H1 (cell line): ENCODE results near the gene ADGRV1. TPM values are rescaled to one million over a fixed set of nuclear protein-coding genes. Genes with fewer than 3 reads are reported as not detected.

Experiments used
- CTCF ChIA-PET: fragments of 300-600 bp; sonication (Branson Sonifier 250); formaldehyde crosslinking; loops from one replicate; lab custom pipeline; 2021; ENCODE audit not compliant: partially characterized antibody; lab: Charles Lee
- POLR2A ChIA-PET: fragments of 300-600 bp; sonication (Branson Sonifier 250); formaldehyde crosslinking; loops from one replicate; lab custom pipeline; 2021; ENCODE audit warnings: inconsistent platforms; ENCODE audit not compliant: partially characterized antibody; lab: Charles Lee
- DNase-seq, 2 experiments: peaks; one replicate each; pipeline versions ENCODE4 v3.0.0 to v3.0.0-alpha.2; 2010 to 2022; ENCODE audit warnings: low spot score in 2 of 2, low read depth in 1 of 2, mixed read lengths in 1 of 2
- FAIRE-seq: peaks from 2 replicates; lab custom pipeline; 2011; peaks lifted over from hg19 to GRCh38; lab: Jason Lieb, UNC
- H2AFZ ChIP-seq: 2 replicates; pipeline ENCODE4 v1.8.1; 2012; ENCODE audit warnings: low read length, inconsistent platforms
- H2AK5ac ChIP-seq: 2 replicates; pipeline ENCODE4 v1.6.1; 2013; ENCODE audit warnings: low read depth, low read length
- H2BK120ac ChIP-seq: replicated peaks from 2 replicates; pipeline ENCODE3; 2013; ENCODE audit warnings: low read depth, low read length, inconsistent platforms
- H2BK12ac ChIP-seq: 2 replicates; pipeline ENCODE4 v1.6.1; 2013; ENCODE audit warnings: low read depth, low read length
- H2BK15ac ChIP-seq: 2 replicates; pipeline ENCODE4 v1.6.1; 2013; ENCODE audit warnings: low read length
- H2BK20ac ChIP-seq: 2 replicates; pipeline ENCODE4 v1.6.1; 2013; ENCODE audit warnings: low read length
- H2BK5ac ChIP-seq: 2 replicates; pipeline ENCODE4 v1.6.1; 2013; ENCODE audit warnings: low read depth, low read length
- H3K14ac ChIP-seq: 2 replicates; pipeline ENCODE4 v1.6.1; 2013; ENCODE audit warnings: inconsistent platforms; ENCODE audit not compliant: insufficient read length
- H3K18ac ChIP-seq: 2 replicates; pipeline ENCODE4 v1.6.1; 2013; ENCODE audit warnings: low read length; ENCODE audit errors: extremely low read depth
- H3K23ac ChIP-seq: 2 replicates; pipeline ENCODE4 v1.6.1; 2013; ENCODE audit warnings: inconsistent platforms; ENCODE audit not compliant: insufficient read length
- H3K23me2 ChIP-seq: 2 replicates; pipeline ENCODE4 v1.6.1; 2013; ENCODE audit warnings: low read depth, low read length
- H3K27ac ChIP-seq: 2 replicates; pipeline ENCODE4 v1.6.1; 2011; ENCODE audit warnings: low read depth, low read length, inconsistent platforms
- H3K27me3 ChIP-seq, 4 experiments: replicated peaks in 1 of 4; 1 replicate in 1 of 4; 2 replicates in 3 of 4; pipeline versions ENCODE4 v1.6.1 to v1.8.1; 2011 to 2013; ENCODE audit warnings: low read length in 3 of 4, mild to moderate bottlenecking in 3 of 4, inconsistent platforms in 2 of 4, mixed read lengths in 2 of 4, moderate library complexity in 1 of 4; ENCODE audit not compliant: control insufficient read depth in 3 of 4, insufficient read depth in 3 of 4; ENCODE audit errors: extremely low read depth in 1 of 4
- H3K36me3 ChIP-seq, 4 experiments: 2 replicates each; pipeline versions ENCODE4 v1.6.1 to v1.8.1; 2011 to 2013; ENCODE audit warnings: mild to moderate bottlenecking in 4 of 4, low read length in 3 of 4, moderate library complexity in 2 of 4, control low read depth in 1 of 4, inconsistent platforms in 1 of 4; ENCODE audit not compliant: insufficient read depth in 4 of 4, control insufficient read depth in 2 of 4
- H3K4ac ChIP-seq: replicated peaks from 2 replicates; pipeline ENCODE3; 2013; ENCODE audit warnings: low read length, low read depth, mixed read lengths, inconsistent platforms; ENCODE audit not compliant: insufficient read length
- H3K4me1 ChIP-seq, 4 experiments: replicated peaks in 1 of 4; 1 replicate in 1 of 4; 2 replicates in 3 of 4; pipeline versions ENCODE4 v1.6.1 to v1.8.1; 2011 to 2013; ENCODE audit warnings: low read length in 3 of 4, inconsistent platforms in 2 of 4, mixed read lengths in 1 of 4; ENCODE audit not compliant: insufficient read depth in 4 of 4, control insufficient read depth in 3 of 4
- H3K4me2 ChIP-seq, 2 experiments: 2 replicates each; pipeline versions ENCODE4 v1.6.1 to v1.8.1; 2011 to 2013; ENCODE audit warnings: low read depth in 2 of 2, low read length in 2 of 2, control low read depth in 1 of 2, inconsistent platforms in 1 of 2, mild to moderate bottlenecking in 1 of 2; ENCODE audit not compliant: insufficient read depth in 1 of 2
- H3K4me3 ChIP-seq, 4 experiments: fragments of 200-600, 300-600 bp in 1 of 4; sonication (generic), shearing (Covaris generic), sonication (Bioruptor Twin) in 1 of 4; 2 replicates each; pipeline versions ENCODE4 v1.5.1 to v1.8.1; 2011 to 2016; ENCODE audit warnings: low read length in 4 of 4, low read depth in 3 of 4, control low read depth in 2 of 4, inconsistent platforms in 2 of 4, mild to moderate bottlenecking in 2 of 4, mixed read lengths in 1 of 4, moderate library complexity in 1 of 4; ENCODE audit not compliant: insufficient read depth in 2 of 4; ENCODE audit errors: extremely low read depth in 1 of 4
- H3K56ac ChIP-seq: replicated peaks from 2 replicates; pipeline ENCODE3; 2013; ENCODE audit warnings: low read depth, mild to moderate bottlenecking, mixed read lengths, low read length, inconsistent platforms; ENCODE audit not compliant: insufficient read length
- H3K79me1 ChIP-seq: 2 replicates; pipeline ENCODE4 v1.6.1; 2013; ENCODE audit warnings: low read depth, low read length, control low read depth
- H3K79me2 ChIP-seq, 2 experiments: 2 replicates each; pipeline versions ENCODE4 v1.6.1 to v1.8.1; 2012 to 2013; ENCODE audit warnings: low read length in 2 of 2, mild to moderate bottlenecking in 2 of 2, inconsistent platforms in 1 of 2; ENCODE audit not compliant: insufficient read depth in 2 of 2, control insufficient read depth in 1 of 2
- H3K9ac ChIP-seq, 4 experiments: replicated peaks in 1 of 4; 1 replicate in 1 of 4; 2 replicates in 3 of 4; pipeline versions ENCODE4 v1.6.1 to v1.8.1; 2011 to 2013; ENCODE audit warnings: low read depth in 3 of 4, low read length in 3 of 4, control low read depth in 2 of 4, mild to moderate bottlenecking in 2 of 4, moderate library complexity in 2 of 4, inconsistent platforms in 1 of 4; ENCODE audit errors: extremely low read depth in 1 of 4
- H3K9me3 ChIP-seq, 2 experiments: 2 replicates each; pipeline versions ENCODE4 v1.6.1 to v1.8.1; 2012 to 2013; ENCODE audit warnings: mild to moderate bottlenecking in 2 of 2, moderate library complexity in 2 of 2, control low read depth in 1 of 2, inconsistent platforms in 1 of 2, low read depth in 1 of 2, low read length in 1 of 2, mixed read lengths in 1 of 2; ENCODE audit not compliant: insufficient read depth in 2 of 2
- H4K20me1 ChIP-seq, 2 experiments: replicated peaks in 1 of 2; 2 replicates each; pipeline versions ENCODE3 to v1.8.1; 2011 to 2013; ENCODE audit warnings: inconsistent platforms in 2 of 2, low read length in 2 of 2, mild to moderate bottlenecking in 1 of 2; ENCODE audit not compliant: insufficient read depth in 2 of 2, control insufficient read depth in 1 of 2
- H4K5ac ChIP-seq: 2 replicates; pipeline ENCODE4 v1.6.1; 2013; ENCODE audit warnings: low read length, low read depth, mixed read lengths, inconsistent platforms; ENCODE audit not compliant: insufficient read length
- H4K8ac ChIP-seq: 2 replicates; pipeline ENCODE4 v1.8.0; 2013; ENCODE audit warnings: mild to moderate bottlenecking, moderate library complexity, low read length, inconsistent platforms; ENCODE audit not compliant: insufficient read depth; ENCODE audit errors: extremely low read depth
- H4K91ac ChIP-seq: replicated peaks from 2 replicates; pipeline ENCODE3; 2013; ENCODE audit warnings: low read length, mixed read lengths, inconsistent platforms; ENCODE audit not compliant: insufficient read length
- BCL11A ChIP-seq, 2 experiments: IDR thresholded peaks; one replicate each; pipeline ENCODE4 v1.6.1; 2011; ENCODE audit warnings: low read depth in 2 of 2, low read length in 2 of 2, mild to moderate bottlenecking in 2 of 2
- CHD2 ChIP-seq: IDR thresholded peaks from 2 replicates; pipeline ENCODE4 v1.6.1; 2012; ENCODE audit warnings: low read length, improper control_type of control experiment
- E2F6 ChIP-seq: IDR thresholded peaks from 2 replicates; pipeline ENCODE4 v1.6.1; 2012; ENCODE audit warnings: inconsistent platforms
- KDM4A ChIP-seq: IDR thresholded peaks from one replicate; pipeline ENCODE4 v1.7.1; 2012; ENCODE audit warnings: low read depth, mild to moderate bottlenecking, moderate library complexity, low read length, inconsistent platforms; ENCODE audit not compliant: severe bottlenecking
- MAX ChIP-seq: IDR thresholded peaks from 2 replicates; pipeline ENCODE4 v1.6.1; 2012; ENCODE audit warnings: inconsistent platforms
- NANOG ChIP-seq: IDR thresholded peaks from 2 replicates; pipeline ENCODE4 v1.6.1; 2011; ENCODE audit warnings: low read length, low read depth, mild to moderate bottlenecking, inconsistent platforms; ENCODE audit not compliant: insufficient read depth, poor library complexity, severe bottlenecking
- POLR2A ChIP-seq, 2 experiments: IDR thresholded peaks; 1 replicate in 1 of 2; 2 replicates in 1 of 2; pipeline ENCODE4 v1.6.1; 2011; ENCODE audit warnings: low read depth in 2 of 2, low read length in 2 of 2, mild to moderate bottlenecking in 2 of 2; ENCODE audit errors: control extremely low read depth in 1 of 2
- RAD21 ChIP-seq, 2 experiments: IDR thresholded peaks in 1 of 2; conservative IDR thresholded peaks in 1 of 2; 2 replicates each; pipeline ENCODE4 v1.6.1; 2011; ENCODE audit warnings: low read depth in 2 of 2, low read length in 2 of 2, improper control_type of control experiment in 1 of 2, inconsistent platforms in 1 of 2, mild to moderate bottlenecking in 1 of 2, moderate library complexity in 1 of 2
- RNF2 ChIP-seq: fragments of 200-900, 300-1000 bp; sonication (generic); IDR thresholded peaks from 2 replicates; pipeline ENCODE4 v1.7.1; 2016; ENCODE audit warnings: borderline replicate concordance, low read depth, mild to moderate bottlenecking, antibody characterized with exemption, low read length; ENCODE audit not compliant: poor library complexity, severe bottlenecking; ENCODE audit errors: missing control alignments
- SIX5 ChIP-seq: IDR thresholded peaks from 2 replicates; pipeline ENCODE4 v1.6.1; 2011; ENCODE audit warnings: mild to moderate bottlenecking, low read depth, low read length
- SRF ChIP-seq: IDR thresholded peaks from 2 replicates; pipeline ENCODE4 v1.6.1; 2011; ENCODE audit warnings: mild to moderate bottlenecking, low read depth, low read length, moderate library complexity
- TAF7 ChIP-seq: optimal IDR thresholded peaks from 2 replicates; pipeline ENCODE3; 2011; ENCODE audit warnings: low read depth, mild to moderate bottlenecking, inconsistent platforms, low read length, moderate library complexity, borderline replicate concordance
- WGBS, 2 experiments: shearing (Covaris generic) in 1 of 2; methylation state at CpG; one replicate each; pipeline versions ENCODE4 v1.1.6 to v1.1.7; 2013 to 2015; ENCODE audit warnings: low lambda C conversion rate in 2 of 2, mixed read lengths in 2 of 2, inconsistent platforms in 1 of 2, low coverage in 1 of 2, missing lambda C conversion rate in 1 of 2; ENCODE audit not compliant: insufficient replicate concordance in 2 of 2, insufficient coverage in 1 of 2, insufficient read length in 1 of 2; ENCODE audit errors: extremely low coverage in 1 of 2, missing lambda C conversion rate in 1 of 2; 5-methylcytosine and 5-hydroxymethylcytosine counted together
- polyA plus RNA-seq, 7 experiments: library from polyadenylated mRNA; depleted of rRNA in 3 of 7; stranded (reverse) in 5 of 7; unstranded in 2 of 7; fragments of >200 nt in 5 of 7; fragments of 200-250 nt in 2 of 7; gene quantifications; 1 replicate in 5 of 7; 2 replicates in 1 of 7; 4 replicates in 1 of 7; pipeline versions ENCODE4 v1.2.1 to v1.2.3, GENCODE V29; 2011 to 2013; ENCODE audit warnings: missing spikeins in 2 of 7, mixed read lengths in 2 of 7
- total RNA-seq: library from RNA; stranded (reverse); fragmentation: NEBNext Ultra II Directional; extraction: Animal tissue kit (Norgen Biotek cat#: 25700); gene quantifications from 2 replicates; pipeline ENCODE4 v1.2.1, GENCODE V29; 2021

Gene ADGRV1
- total and polyA plus RNA-seq, 2 of the 8 experiments (the other 6 are each of a cell fraction or from before 2014, with no cell fraction given) = 53.1 to 62.2 TPM

GRCh38 chr5:90637731-90638130 lies 79.1 kb downstream of the ADGRV1 start:
- H3K9ac ChIP-seq = no peak overlapping the region
- no peak overlapping the region for H4K8ac ChIP-seq
- peaks cover 0 to 36% (median 0%) of the 10 kb centered on the region in 4 experiments; a peak in 2 of 8 replicates for H3K36me3 ChIP-seq
- ChIA-PET POLR2A (no interaction called here), CTCF (interaction anchor here (1.5 kb wide), 1 partner anchor 72 kb away, joined by 3 read pairs; no protein-coding TSS in a partner anchor)
- H4K91ac ChIP-seq = no peak overlapping the region
- H3K4ac ChIP-seq = no peak overlapping the region
- H3K27ac ChIP-seq = no peak overlapping the region
- H3K27me3 ChIP-seq = no peaks in the 10 kb centered on the region
- H3K14ac ChIP-seq = no peak overlapping the region
- H3K23me2 ChIP-seq = no peaks in the 10 kb centered on the region
- no peak overlapping the region for H2BK5ac ChIP-seq
- H2AK5ac ChIP-seq = no peak overlapping the region
- no peak overlapping the region for H3K56ac ChIP-seq
- H3K79me1 ChIP-seq = no peaks in the 10 kb centered on the region
- H3K9me3 ChIP-seq = no peaks in the 10 kb centered on the region
- no peak overlapping the region for H2BK20ac ChIP-seq
- DNase-seq (no peak), FAIRE-seq (no peak)
- peaks cover 0 to 3% of the 10 kb centered on the region in 2 experiments for H4K20me1 ChIP-seq
- H4K5ac ChIP-seq = no peak overlapping the region
- H3K18ac ChIP-seq = no peak overlapping the region
- no peak overlapping the region for H3K23ac ChIP-seq
- no peak overlapping the region for H3K4me3 ChIP-seq
- 93% methylated on average over 3 of the region's 3 CpGs; no CpG with 5 or more reads in 1 of the 2 experiments for WGBS, 2 experiments
- no peak overlapping the region for H2AFZ ChIP-seq
- H2BK15ac ChIP-seq = no peak overlapping the region
- peaks cover 0 to 3% (median under 1%) of the 10 kb centered on the region in 4 experiments; a peak in 2 of 7 replicates for H3K4me1 ChIP-seq
- no peak overlapping the region for H3K4me2 ChIP-seq
- H2BK12ac ChIP-seq = no peak overlapping the region
- 0 out of 4 replicates have a peak, but pooled peaks cover 0 to 2% of the 10 kb centered on the region in 2 experiments for H3K79me2 ChIP-seq
- no peak overlapping the region for H2BK120ac ChIP-seq
- no peak for TF ChIP-seq SIX5
- no peak for TF ChIP-seq RAD21 (IDR thresholded peaks at IDR 0.05 in 1 of 2, conservative IDR thresholded peaks at IDR 0.05 in 1 of 2; ENCODE audit: low read depth in 2 of 2, low read length in 2 of 2)
- TF ChIP-seq KDM4A = no peak
- no peak for TF ChIP-seq BCL11A (IDR thresholded peaks at IDR 0.05; ENCODE audit: low read depth in 2 of 2, low read length in 2 of 2)
- no peak for TF ChIP-seq RNF2
- TF ChIP-seq POLR2A (IDR thresholded peaks at IDR 0.05; ENCODE audit: control extremely low read depth in 1 of 2, low read depth in 2 of 2, low read length in 2 of 2) = no peak
- no peak for TF ChIP-seq CHD2
- TF ChIP-seq NANOG = no peak
- no peak for TF ChIP-seq MAX
- no peak for TF ChIP-seq E2F6
- TF ChIP-seq TAF7 = no peak
- no peak for TF ChIP-seq SRF
